ENCODE results near the gene ZFYVE1.

ZFYVE1 gene

GRCh38 chr14:72943876-72944430 lies 83.0 kb downstream of the ZFYVE1 start:
- TF ChIP-seq CTCF (IDR thresholded peaks at IDR 0.05) = no peak
- H3K9me3 ChIP-seq = no peaks in the 10 kb centered on the region
- no peak overlapping the region for H3K27ac ChIP-seq
- no peaks in the 10 kb centered on the region for H3K27me3 ChIP-seq
- no peaks in the 10 kb centered on the region for H3K4me1 ChIP-seq (ENCODE audit: control insufficient read depth in 1 of 2, insufficient read depth in 1 of 2, low read depth in 1 of 2, low read length in 1 of 2)
- peaks cover 6% of the 10 kb centered on the region for H3K36me3 ChIP-seq
- no peak overlapping the region for H3K4me3 ChIP-seq (ENCODE audit: low read depth in 1 of 2, low read length in 1 of 2)

GRCh38 chr14:72942934-72943333 lies 84.0 kb downstream of the ZFYVE1 start:
- TF ChIP-seq CTCF (IDR thresholded peaks at IDR 0.05) = no peak
- no peaks in the 10 kb centered on the region for H3K4me1 ChIP-seq (ENCODE audit: control insufficient read depth in 1 of 2, insufficient read depth in 1 of 2, low read depth in 1 of 2, low read length in 1 of 2)
- no peak overlapping the region for H3K4me3 ChIP-seq (ENCODE audit: low read depth in 1 of 2, low read length in 1 of 2)
- H3K27ac ChIP-seq = no peak overlapping the region
- no peaks in the 10 kb centered on the region for H3K27me3 ChIP-seq
- H3K9me3 ChIP-seq = no peaks in the 10 kb centered on the region
- peaks cover 6% of the 10 kb centered on the region for H3K36me3 ChIP-seq

- Histone ChIP-seq H3K4me3 (ENCODE audit: low read depth in 1 of 2, low read length in 1 of 2) (no peak overlapping the region), H3K27me3 (no peaks in the 10 kb centered on the region), H3K9me3 (no peaks in the 10 kb centered on the region), H3K36me3 (peaks cover 6% of the 10 kb centered on the region), H3K27ac (no peak overlapping the region), H3K4me1 (ENCODE audit: control insufficient read depth in 1 of 2, insufficient read depth in 1 of 2, low read depth in 1 of 2, low read length in 1 of 2) (no peaks in the 10 kb centered on the region)
- no peak for TF ChIP-seq CTCF (IDR thresholded peaks at IDR 0.05)
These were observed 85.5 kb downstream of the ZFYVE1 start for GRCh38 chr14:72941286-72941985.

- H3K9me3 ChIP-seq = no peaks in the 10 kb centered on the region
- H3K4me3 ChIP-seq (ENCODE audit: low read depth in 1 of 2, low read length in 1 of 2) = no peak overlapping the region
- no peak overlapping the region for H3K27ac ChIP-seq
- no peaks in the 10 kb centered on the region for H3K4me1 ChIP-seq (ENCODE audit: control insufficient read depth in 1 of 2, insufficient read depth in 1 of 2, low read depth in 1 of 2, low read length in 1 of 2)
- H3K36me3 ChIP-seq = peaks cover 6% of the 10 kb centered on the region
- no peaks in the 10 kb centered on the region for H3K27me3 ChIP-seq
- no peak for TF ChIP-seq CTCF (IDR thresholded peaks at IDR 0.05)
These were observed 87.3 kb downstream of the ZFYVE1 start for GRCh38 chr14:72939630-72940029.

- Histone ChIP-seq H3K9me3 (no peaks in the 10 kb centered on the region), H3K4me3 (ENCODE audit: low read depth in 1 of 2, low read length in 1 of 2) (no peak overlapping the region), H3K36me3 (no peaks in the 10 kb centered on the region), H3K4me1 (ENCODE audit: control insufficient read depth in 1 of 2, insufficient read depth in 1 of 2, low read depth in 1 of 2, low read length in 1 of 2) (no peaks in the 10 kb centered on the region), H3K27me3 (peaks cover under 1% of the 10 kb centered on the region), H3K27ac (no peak overlapping the region)
- no peak for TF ChIP-seq CTCF (IDR thresholded peaks at IDR 0.05)
These were observed 94.0 kb downstream of the ZFYVE1 start for GRCh38 chr14:72932893-72933292.

Data from neutrophil (primary cell).